ENCODE data around the gene VPS37D. TPM values are rescaled to one million over a fixed set of nuclear protein-coding genes. Genes with fewer than 3 reads are reported as not detected.
"Not testable (repeated sequence)": the region's sequence is repeated elsewhere in the genome, so short reads cannot be mapped to it uniquely, and the experiment has no call there.

VPS37D gene
- polyA plus RNA-seq, 1 donor: 4.5 TPM

DNA sequence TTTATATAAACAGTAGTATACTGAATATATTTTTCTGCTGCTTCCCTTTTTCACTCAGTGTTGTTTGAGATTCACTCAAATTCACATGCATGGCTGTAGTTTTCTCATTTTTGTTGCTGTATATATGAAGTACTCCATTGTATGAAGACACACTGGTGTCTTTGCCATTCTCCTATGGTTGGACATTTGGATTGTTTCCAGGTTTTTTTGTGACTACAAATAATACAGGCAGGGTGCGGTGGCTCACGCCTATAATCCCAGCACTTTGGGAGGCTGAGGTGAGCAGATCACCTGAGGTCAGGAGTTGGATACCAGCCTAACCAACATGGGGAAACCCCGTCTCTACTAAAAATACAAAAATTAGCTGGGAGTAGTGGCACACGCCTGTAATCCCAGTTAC, 7.0 kb upstream of the VPS37D start:
- not testable (repeated sequence) for H3K4me3 ChIP-seq (ENCODE audit: low read length); H3K36me3 ChIP-seq (ENCODE audit: control insufficient read depth, insufficient read depth, low read length); H3K27ac ChIP-seq (ENCODE audit: low read length); H3K4me1 ChIP-seq (ENCODE audit: control insufficient read depth, insufficient read depth, low read length); H3K9me3 ChIP-seq (ENCODE audit: control insufficient read depth, low read depth, low read length); DNase-seq; H3K27me3 ChIP-seq (ENCODE audit: control insufficient read depth, insufficient read depth, low read length)
- no CpG with 5 or more reads among the region's 4 CpGs for WGBS (ENCODE audit: insufficient coverage, low lambda C conversion rate)

DNA sequence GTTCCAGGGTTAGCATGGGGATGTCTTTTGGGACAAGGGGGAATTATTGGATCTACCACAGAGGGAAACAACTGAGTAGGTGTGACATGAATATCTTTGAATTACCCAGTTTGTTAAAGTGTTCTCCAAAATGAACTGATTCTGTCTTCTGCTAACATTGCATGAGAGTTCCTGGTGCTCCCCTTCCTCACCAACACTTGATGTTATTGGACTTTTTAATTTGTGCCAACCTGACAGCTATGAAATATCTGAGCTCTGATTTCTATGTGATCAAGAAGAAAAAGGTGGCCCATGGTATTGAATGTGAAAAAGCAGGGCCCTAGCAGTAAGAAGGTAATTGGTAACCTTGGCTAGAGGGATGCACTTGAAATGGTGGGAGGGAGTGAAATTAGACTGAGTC, 4.6 kb upstream of the VPS37D start:
- no peaks in the 10 kb centered on the region for H3K27me3 ChIP-seq (ENCODE audit: control insufficient read depth, insufficient read depth, low read length)

DNA sequence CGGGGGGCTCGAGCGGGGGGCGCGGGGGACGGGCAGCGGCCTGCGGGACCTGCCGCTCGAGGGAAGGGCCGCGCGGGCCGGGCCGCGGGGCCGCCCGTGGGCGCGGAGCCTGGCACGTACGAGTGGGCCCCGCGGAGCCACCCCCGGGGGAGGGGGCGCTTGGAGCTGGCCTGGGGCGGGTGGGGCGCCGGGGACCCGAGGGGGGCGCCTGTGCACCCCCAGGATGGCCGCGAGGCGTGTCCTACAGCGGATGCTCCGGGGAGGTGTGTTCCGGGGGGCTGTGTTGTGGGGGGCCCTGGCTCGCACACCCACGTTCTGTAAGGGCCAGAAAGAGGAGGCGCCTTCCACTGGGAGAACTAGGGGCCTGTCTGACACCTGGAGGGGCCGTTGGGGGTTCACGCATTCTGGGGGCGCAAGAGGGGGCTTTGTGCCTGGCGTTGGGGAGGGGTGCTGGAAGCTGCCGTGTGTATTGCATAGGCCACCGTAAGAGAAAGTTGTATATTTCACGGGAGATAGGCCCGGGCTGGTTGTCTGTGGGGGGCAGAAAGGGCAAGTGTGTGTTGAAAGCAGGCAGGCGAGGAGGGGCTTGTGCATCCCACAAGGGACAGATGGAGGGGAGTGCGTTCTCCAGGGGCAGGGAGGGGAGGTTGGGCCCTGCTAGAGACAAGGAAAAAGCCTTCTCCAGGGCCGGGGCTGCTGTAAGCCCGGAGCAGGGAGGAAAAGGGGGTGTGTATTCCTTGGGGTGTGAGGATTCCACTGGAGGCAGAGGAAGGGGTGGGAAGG, 663 bp downstream of the VPS37D start:
- peaks cover 3% of the 10 kb centered on the region for H3K9me3 ChIP-seq (ENCODE audit: control insufficient read depth, low read depth, low read length)
- H3K27ac ChIP-seq (ENCODE audit: low read length): no peak overlapping the region
- peak overlapping the region; percentile 81 for H3K4me3 ChIP-seq (ENCODE audit: low read length)
- peaks cover 2% of the 10 kb centered on the region for H3K36me3 ChIP-seq (ENCODE audit: control insufficient read depth, insufficient read depth, low read length)
- peak in 1 of 2 donors; percentile 55 for DNase-seq
- peaks cover 21% of the 10 kb centered on the region for H3K4me1 ChIP-seq (ENCODE audit: control insufficient read depth, insufficient read depth, low read length)
- WGBS (ENCODE audit: insufficient coverage, low lambda C conversion rate): no CpG with 5 or more reads among the region's 52 CpGs
- no peaks in the 10 kb centered on the region for H3K27me3 ChIP-seq (ENCODE audit: control insufficient read depth, insufficient read depth, low read length)

More for the DNA sequence above, 4.6 kb upstream of the VPS37D start:
- H3K36me3 ChIP-seq (ENCODE audit: control insufficient read depth, insufficient read depth, low read length): no peaks in the 10 kb centered on the region
- H3K9me3 ChIP-seq (ENCODE audit: control insufficient read depth, low read depth, low read length): peaks cover 3% of the 10 kb centered on the region
- peaks cover 9% of the 10 kb centered on the region for H3K4me1 ChIP-seq (ENCODE audit: control insufficient read depth, insufficient read depth, low read length)
- H3K4me3 ChIP-seq (ENCODE audit: low read length): no peak overlapping the region
- DNase-seq: no peak
- no peak overlapping the region for H3K27ac ChIP-seq (ENCODE audit: low read length)

- peaks cover 2% of the 10 kb centered on the region for H3K36me3 ChIP-seq (ENCODE audit: control insufficient read depth, insufficient read depth, low read length)
- no peaks in the 10 kb centered on the region for H3K27me3 ChIP-seq (ENCODE audit: control insufficient read depth, insufficient read depth, low read length)
- peak overlapping the region; percentile 81 for H3K4me3 ChIP-seq (ENCODE audit: low read length)
- H3K9me3 ChIP-seq (ENCODE audit: control insufficient read depth, low read depth, low read length): peaks cover 3% of the 10 kb centered on the region
- no peak overlapping the region for H3K27ac ChIP-seq (ENCODE audit: low read length)
- no peak for DNase-seq
- H3K4me1 ChIP-seq (ENCODE audit: control insufficient read depth, insufficient read depth, low read length): peaks cover 21% of the 10 kb centered on the region
- no CpG with 5 or more reads among the region's 5 CpGs for WGBS (ENCODE audit: insufficient coverage, low lambda C conversion rate)
These were observed 1.2 kb downstream of the VPS37D start for GRCh38 chr7:73668886-73669230.

DNA sequence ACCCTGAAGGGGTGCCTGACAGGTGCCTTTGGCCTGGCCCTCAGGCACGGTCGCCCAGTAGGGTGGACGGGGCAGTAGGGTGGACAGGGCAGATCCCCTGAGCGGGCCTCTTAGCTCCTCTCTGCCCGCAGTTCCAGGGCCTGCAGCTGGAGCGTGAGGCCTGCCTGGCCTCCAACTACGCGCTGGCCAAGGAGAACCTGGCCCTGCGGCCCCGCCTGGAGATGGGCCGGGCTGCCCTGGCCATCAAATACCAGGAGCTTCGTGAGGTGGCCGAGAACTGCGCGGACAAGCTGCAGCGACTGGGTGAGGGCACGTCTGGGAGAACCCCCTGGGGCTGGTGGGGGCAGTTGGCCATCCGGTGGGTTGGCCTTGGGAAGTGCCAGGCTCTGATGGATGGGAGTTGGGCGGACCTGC, 1.7 kb downstream of the VPS37D start:
- H3K4me1 ChIP-seq (ENCODE audit: control insufficient read depth, insufficient read depth, low read length): peaks cover 21% of the 10 kb centered on the region
- WGBS (ENCODE audit: insufficient coverage, low lambda C conversion rate): no CpG with 5 or more reads among the region's 19 CpGs
- H3K27ac ChIP-seq (ENCODE audit: low read length): no peak overlapping the region
- no peak for DNase-seq
- H3K9me3 ChIP-seq (ENCODE audit: control insufficient read depth, low read depth, low read length): peaks cover 3% of the 10 kb centered on the region
- peaks cover 2% of the 10 kb centered on the region for H3K36me3 ChIP-seq (ENCODE audit: control insufficient read depth, insufficient read depth, low read length)
- no peak overlapping the region for H3K4me3 ChIP-seq (ENCODE audit: low read length)
- no peaks in the 10 kb centered on the region for H3K27me3 ChIP-seq (ENCODE audit: control insufficient read depth, insufficient read depth, low read length)

DNA sequence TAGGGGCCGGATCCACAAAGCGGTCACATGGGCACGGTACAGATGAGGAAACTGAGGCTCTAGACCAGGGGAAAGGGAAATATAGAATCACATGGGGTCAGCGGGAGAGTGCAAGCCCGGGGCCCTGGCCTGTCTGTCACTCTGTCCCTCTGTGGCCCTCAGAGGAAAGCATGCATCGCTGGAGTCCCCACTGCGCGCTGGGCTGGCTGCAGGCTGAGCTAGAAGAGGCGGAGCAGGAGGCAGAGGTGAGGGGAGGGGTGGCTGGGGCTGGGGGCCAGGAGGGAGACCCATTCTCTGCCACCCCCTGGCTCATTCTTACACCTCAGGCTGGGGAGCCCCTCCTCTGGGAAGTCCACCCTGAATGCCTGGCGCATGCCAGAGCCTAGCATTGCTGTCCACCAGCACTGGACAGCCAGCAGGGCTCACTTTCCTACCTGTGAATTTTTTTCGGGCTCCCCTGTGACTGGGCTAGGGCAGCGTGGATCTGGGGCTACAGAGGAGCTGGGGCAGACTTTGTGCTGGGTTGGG, 2.3 kb downstream of the VPS37D start:
- Histone ChIP-seq H3K9me3 (ENCODE audit: control insufficient read depth, low read depth, low read length) (peaks cover 3% of the 10 kb centered on the region), H3K27ac (ENCODE audit: low read length) (no peak overlapping the region), H3K36me3 (ENCODE audit: control insufficient read depth, insufficient read depth, low read length) (peaks cover 2% of the 10 kb centered on the region), H3K4me3 (ENCODE audit: low read length) (no peak overlapping the region), H3K4me1 (ENCODE audit: control insufficient read depth, insufficient read depth, low read length) (peaks cover 21% of the 10 kb centered on the region), H3K27me3 (ENCODE audit: control insufficient read depth, insufficient read depth, low read length) (no peaks in the 10 kb centered on the region)
- no peak for DNase-seq
- no CpG with 5 or more reads among the region's 12 CpGs for WGBS (ENCODE audit: insufficient coverage, low lambda C conversion rate)

GRCh38 chr7:73671322-73671661, 3.7 kb downstream of the VPS37D start:
- Histone ChIP-seq H3K4me1 (ENCODE audit: control insufficient read depth, insufficient read depth, low read length) (peaks cover 16% of the 10 kb centered on the region), H3K27me3 (ENCODE audit: control insufficient read depth, insufficient read depth, low read length) (no peaks in the 10 kb centered on the region), H3K4me3 (ENCODE audit: low read length) (no peak overlapping the region), H3K9me3 (ENCODE audit: control insufficient read depth, low read depth, low read length) (peaks cover 3% of the 10 kb centered on the region), H3K27ac (ENCODE audit: low read length) (no peak overlapping the region), H3K36me3 (ENCODE audit: control insufficient read depth, insufficient read depth, low read length) (peaks cover 2% of the 10 kb centered on the region)
- WGBS (ENCODE audit: insufficient coverage, low lambda C conversion rate): no CpG with 5 or more reads among the region's 12 CpGs
- DNase-seq: no peak

- DNase-seq: no peak
- no peaks in the 10 kb centered on the region for H3K27me3 ChIP-seq (ENCODE audit: control insufficient read depth, insufficient read depth, low read length)
- no peak overlapping the region for H3K4me3 ChIP-seq (ENCODE audit: low read length)
- H3K36me3 ChIP-seq (ENCODE audit: control insufficient read depth, insufficient read depth, low read length): peaks cover 2% of the 10 kb centered on the region
- peaks cover 3% of the 10 kb centered on the region for H3K9me3 ChIP-seq (ENCODE audit: control insufficient read depth, low read depth, low read length)
- peaks cover 16% of the 10 kb centered on the region for H3K4me1 ChIP-seq (ENCODE audit: control insufficient read depth, insufficient read depth, low read length)
- 90% methylated on average over 3 of the region's 15 CpGs for WGBS (ENCODE audit: insufficient coverage, low lambda C conversion rate)
- H3K27ac ChIP-seq (ENCODE audit: low read length): no peak overlapping the region
These were observed 4.3 kb downstream of the VPS37D start for GRCh38 chr7:73671857-73672445.

DNA sequence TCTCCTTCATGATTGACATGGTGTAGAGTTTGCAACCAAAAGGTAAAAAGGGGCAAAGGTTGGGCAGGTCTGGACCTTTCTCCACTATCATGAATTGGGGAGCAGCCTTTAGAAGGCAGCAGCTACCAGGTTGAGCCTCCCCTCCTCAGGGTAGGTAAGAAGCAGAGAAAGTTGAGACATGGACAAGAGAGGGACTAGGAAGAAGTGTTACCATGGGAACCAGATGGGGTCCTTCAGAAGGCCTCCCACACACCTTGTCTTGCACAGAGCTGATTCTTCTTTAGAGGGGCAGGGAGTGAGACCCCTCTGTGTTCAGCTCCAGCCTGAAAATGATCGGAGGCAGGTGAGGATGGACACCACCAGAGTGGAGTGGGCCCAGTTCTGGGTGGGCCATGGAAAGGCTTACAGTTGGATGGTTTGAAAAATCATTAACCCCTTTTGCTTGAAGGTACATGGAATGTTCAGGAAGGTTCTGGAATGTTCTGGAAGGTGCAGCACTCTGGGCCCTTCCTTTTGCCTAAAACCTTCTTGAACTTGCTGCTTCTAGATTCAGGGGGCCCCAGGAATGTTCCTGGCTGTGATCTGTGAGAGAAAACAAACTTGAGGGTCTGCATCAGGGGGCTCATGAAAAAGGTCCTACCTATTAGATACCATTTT, 7.0 kb downstream of the VPS37D start:
- peaks cover 7% of the 10 kb centered on the region for H3K36me3 ChIP-seq (ENCODE audit: control insufficient read depth, insufficient read depth, low read length)
- DNase-seq: no peak
- no peaks in the 10 kb centered on the region for H3K9me3 ChIP-seq (ENCODE audit: control insufficient read depth, low read depth, low read length)
- no peaks in the 10 kb centered on the region for H3K27me3 ChIP-seq (ENCODE audit: control insufficient read depth, insufficient read depth, low read length)
- H3K4me1 ChIP-seq (ENCODE audit: control insufficient read depth, insufficient read depth, low read length): no peaks in the 10 kb centered on the region
- H3K4me3 ChIP-seq (ENCODE audit: low read length): no peak overlapping the region
- WGBS (ENCODE audit: insufficient coverage, low lambda C conversion rate): no CpG with 5 or more reads among the region's 1 CpG
- H3K27ac ChIP-seq (ENCODE audit: low read length): no peak overlapping the region

DNA sequence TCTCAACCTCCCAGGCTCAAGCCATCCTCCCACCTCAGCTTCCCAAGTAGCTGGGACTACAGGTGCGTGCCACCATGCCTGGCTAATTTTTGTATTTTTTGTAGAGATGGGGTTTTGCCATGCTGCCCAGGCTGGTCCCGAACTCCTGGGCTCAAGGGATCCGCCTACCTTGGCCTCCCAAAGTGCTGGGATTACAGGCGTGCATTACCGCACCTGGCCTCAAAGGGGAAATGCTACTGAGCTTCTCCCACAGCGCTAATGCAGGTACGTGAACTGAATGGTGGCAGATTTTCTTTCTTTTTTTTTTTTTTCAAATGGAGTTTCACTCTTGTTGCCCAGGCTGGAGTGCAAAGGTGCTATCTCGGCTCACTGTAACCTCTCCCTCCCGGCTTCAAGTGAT, 8.4 kb downstream of the VPS37D start:
- H3K27me3 ChIP-seq (ENCODE audit: control insufficient read depth, insufficient read depth, low read length); H3K4me1 ChIP-seq (ENCODE audit: control insufficient read depth, insufficient read depth, low read length); H3K27ac ChIP-seq (ENCODE audit: low read length); H3K9me3 ChIP-seq (ENCODE audit: control insufficient read depth, low read depth, low read length); H3K4me3 ChIP-seq (ENCODE audit: low read length); H3K36me3 ChIP-seq (ENCODE audit: control insufficient read depth, insufficient read depth, low read length): not testable (repeated sequence)
- no CpG with 5 or more reads among the region's 9 CpGs for WGBS (ENCODE audit: insufficient coverage, low lambda C conversion rate)
- peak in 1 of 2 donors; percentile 36 for DNase-seq

All from large intestine (tissue), 3 donors.